Measurements from ENCODE around the gene PLEKHG1.

DNA sequence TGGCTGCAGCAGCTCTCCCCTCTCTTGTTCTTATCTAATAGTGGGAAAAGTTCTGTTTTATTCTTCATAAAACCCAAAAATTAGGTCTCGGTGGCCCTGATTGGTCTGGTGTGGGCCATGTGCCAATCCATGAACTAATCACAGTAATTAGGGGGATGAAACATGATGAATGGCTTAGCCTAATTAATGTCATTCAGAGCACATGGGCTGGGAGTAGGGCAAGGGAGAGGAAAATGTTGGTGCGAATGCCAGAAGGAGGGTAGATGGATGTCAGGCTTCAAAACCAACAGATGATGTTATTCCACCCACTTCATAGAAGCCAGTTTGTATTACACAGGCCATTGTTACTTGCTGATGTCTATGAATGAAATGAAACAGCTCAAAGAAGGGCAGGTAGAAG lies 46.5 kb downstream of the PLEKHG1 start:
- TF ChIP-seq, protein P1, sequence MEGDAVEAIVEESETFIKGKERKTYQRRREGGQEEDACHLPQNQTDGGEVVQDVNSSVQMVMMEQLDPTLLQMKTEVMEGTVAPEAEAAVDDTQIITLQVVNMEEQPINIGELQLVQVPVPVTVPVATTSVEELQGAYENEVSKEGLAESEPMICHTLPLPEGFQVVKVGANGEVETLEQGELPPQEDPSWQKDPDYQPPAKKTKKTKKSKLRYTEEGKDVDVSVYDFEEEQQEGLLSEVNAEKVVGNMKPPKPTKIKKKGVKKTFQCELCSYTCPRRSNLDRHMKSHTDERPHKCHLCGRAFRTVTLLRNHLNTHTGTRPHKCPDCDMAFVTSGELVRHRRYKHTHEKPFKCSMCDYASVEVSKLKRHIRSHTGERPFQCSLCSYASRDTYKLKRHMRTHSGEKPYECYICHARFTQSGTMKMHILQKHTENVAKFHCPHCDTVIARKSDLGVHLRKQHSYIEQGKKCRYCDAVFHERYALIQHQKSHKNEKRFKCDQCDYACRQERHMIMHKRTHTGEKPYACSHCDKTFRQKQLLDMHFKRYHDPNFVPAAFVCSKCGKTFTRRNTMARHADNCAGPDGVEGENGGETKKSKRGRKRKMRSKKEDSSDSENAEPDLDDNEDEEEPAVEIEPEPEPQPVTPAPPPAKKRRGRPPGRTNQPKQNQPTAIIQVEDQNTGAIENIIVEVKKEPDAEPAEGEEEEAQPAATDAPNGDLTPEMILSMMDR (IDR thresholded peaks at IDR 0.05), result no peak
- TF ChIP-seq POLR2A (IDR thresholded peaks at IDR 0.05) (no peak), EP300 (IDR thresholded peaks at IDR 0.05) (no peak)
